A549 (cell line): ENCODE measurements around the gene GPR55. TPM values are rescaled to one million over a fixed set of nuclear protein-coding genes. Genes with fewer than 3 reads are reported as not detected.

Experiments used
- ATAC-seq, 2 experiments: fragments of 200-7000 bp in 1 of 2; fragments of >200 bp in 1 of 2; cut with Nextera tagmentation in 1 of 2; cut with Tn5 transposase in 1 of 2; 3 replicates each; pipeline versions ENCODE4 v1.8.0 to v1.9.1; 2018 to 2020; ENCODE audit warnings: mild to moderate bottlenecking in 1 of 2, moderate library complexity in 1 of 2
- CTCF ChIA-PET: fragments of 300-600 bp; sonication (Branson Sonifier 250); formaldehyde crosslinking; extraction: SDS; loops from one replicate; lab custom pipeline; 2021; ENCODE audit warnings: antibody characterized with exemption, inconsistent platforms; lab: Yijun Ruan, JAX
- POLR2A ChIA-PET: fragments of 350-600 bp; formaldehyde crosslinking; extraction: SDS; loops from one replicate; lab custom pipeline; 2021; ENCODE audit warnings: antibody characterized with exemption, inconsistent platforms; lab: Yijun Ruan, JAX
- DNase-seq, 2 experiments: peaks; one replicate each; pipeline versions ENCODE4 v3.0.0 to v3.0.0-alpha.2; 2011 to 2016; ENCODE audit warnings: low read depth in 1 of 2, low spot score in 1 of 2
- FAIRE-seq: peaks from 2 replicates; lab custom pipeline; 2011; peaks lifted over from hg19 to GRCh38; lab: Jason Lieb, UNC
- H3K27ac ChIP-seq, 2 experiments: fragments of >200 bp; sonication (Bioruptor Twin); formaldehyde crosslinking; 3 replicates each; pipeline ENCODE4 v1.5.1; 2016 to 2017
- H3K4me1 ChIP-seq: fragments of >200 bp; sonication (Bioruptor Twin); formaldehyde crosslinking; 3 replicates; pipeline ENCODE4 v1.6.1; 2016
- H3K4me2 ChIP-seq: fragments of >200 bp; sonication (Bioruptor Twin); formaldehyde crosslinking; 3 replicates; pipeline ENCODE4 v1.6.1; 2016
- H3K4me3 ChIP-seq: fragments of >200 bp; sonication (Bioruptor Twin); formaldehyde crosslinking; 3 replicates; pipeline ENCODE4 v1.5.1; 2016
- H3K9me3 ChIP-seq: fragments of >200 bp; sonication (Bioruptor Twin); formaldehyde crosslinking; 3 replicates; pipeline ENCODE4 v1.6.1; 2016
- BHLHE40 ChIP-seq: IDR thresholded peaks from 2 replicates; pipeline ENCODE4 v1.6.1; 2012; ENCODE audit warnings: low read depth, low read length, inconsistent platforms
- CBX2 ChIP-seq: fragments of 200-600 bp; sonication (generic); IDR thresholded peaks from 2 replicates; pipeline ENCODE4 v1.6.1; 2016; ENCODE audit warnings: low read depth, mild to moderate bottlenecking, borderline replicate concordance
- CBX8 ChIP-seq: fragments of 200-600 bp; sonication (generic); IDR thresholded peaks from 2 replicates; pipeline ENCODE4 v1.6.1; 2016
- CHD2 ChIP-seq: fragments of 150-350 bp; IDR thresholded peaks from 2 replicates; pipeline ENCODE4 v1.6.1; 2014; ENCODE audit warnings: low read length; ENCODE audit not compliant: partially characterized antibody
- FOSL2 ChIP-seq, 2 experiments: fragments of 450-650 bp in 1 of 2; fragments of >200 bp in 1 of 2; sonication (Bioruptor Twin) in 1 of 2; formaldehyde crosslinking; IDR thresholded peaks; 2 replicates each; pipeline versions ENCODE4 v1.5.0 to v1.6.1; 2016 to 2020; ENCODE audit warnings: mild to moderate bottlenecking in 1 of 2, moderate library complexity in 1 of 2
- FOXS1 ChIP-seq: fragments of 250-450 bp; sonication (Bioruptor Pico); IDR thresholded peaks from 2 replicates; pipeline ENCODE4 v1.5.0; 2020; ENCODE audit warnings: mild to moderate bottlenecking, moderate library complexity
- HOXB13 ChIP-seq: fragments of 250-450 bp; sonication (Bioruptor Pico); IDR thresholded peaks from 2 replicates; pipeline ENCODE4 v1.5.0; 2020; ENCODE audit warnings: low read depth, mild to moderate bottlenecking, moderate library complexity
- HOXB5 ChIP-seq: fragments of 250-450 bp; sonication (Bioruptor Pico); IDR thresholded peaks from 2 replicates; pipeline ENCODE4 v1.5.0; 2020; ENCODE audit warnings: mild to moderate bottlenecking, moderate library complexity
- KDM5A ChIP-seq: fragments of 200-600 bp; sonication (generic); IDR thresholded peaks from 2 replicates; pipeline ENCODE4 v1.6.1; 2016; ENCODE audit warnings: antibody characterized with exemption, mild to moderate bottlenecking
- MAFK ChIP-seq: fragments of 450-650 bp; IDR thresholded peaks from 2 replicates; pipeline ENCODE4 v1.6.1; 2014; ENCODE audit not compliant: partially characterized antibody
- NFE2L2 ChIP-seq: fragments of 150-350 bp; conservative IDR thresholded peaks from 2 replicates; pipeline ENCODE4 v1.6.1; 2014; ENCODE audit warnings: low read length
- RAD21 ChIP-seq, 2 experiments: fragments of >200 bp in 1 of 2; sonication (Bioruptor Twin) in 1 of 2; formaldehyde crosslinking in 1 of 2; IDR thresholded peaks in 1 of 2; conservative IDR thresholded peaks in 1 of 2; 2 replicates in 1 of 2; 3 replicates in 1 of 2; pipeline ENCODE4 v1.6.1; 2012 to 2018; ENCODE audit warnings: inconsistent platforms in 1 of 2
- RNF2 ChIP-seq: fragments of 200-600 bp; sonication (generic); IDR thresholded peaks from 2 replicates; pipeline ENCODE4 v1.6.1; 2016; ENCODE audit warnings: low read depth, mild to moderate bottlenecking, antibody characterized with exemption, moderate library complexity, borderline replicate concordance
- ZNF302 ChIP-seq: fragments of 250-450 bp; sonication (Bioruptor Pico); IDR thresholded peaks from 2 replicates; pipeline ENCODE4 v1.9.0; 2021; ENCODE audit warnings: inconsistent platforms, mild to moderate bottlenecking, moderate library complexity
- WGBS: methylation state at CpG from one replicate; pipeline ENCODE4 v1.1.6; 2017; ENCODE audit errors: missing lambda C conversion rate; 5-methylcytosine and 5-hydroxymethylcytosine counted together
- polyA plus RNA-seq, 4 experiments: library from polyadenylated mRNA; depleted of rRNA in 3 of 4; stranded (reverse); fragments of >200 nt; fragmentation: RNase III in 1 of 4; extraction: RNeasy Plus Mini Kit Qiagen cat#74134 plus additional on column Dnase treatment in 1 of 4; gene quantifications; 2 replicates in 3 of 4; 3 replicates in 1 of 4; pipeline ENCODE4 v1.2.3, GENCODE V29; 2011 to 2017
- TF ChIP-seq, protein P1 (sequence below): IDR thresholded peaks from 2 replicates; pipeline ENCODE4 v1.6.1; 2012; ENCODE audit warnings: low read depth, borderline replicate concordance
- TF ChIP-seq, protein P2 (sequence below): IDR thresholded peaks from 2 replicates; pipeline ENCODE4 v1.6.1; 2012

The GPR55 gene
- polyA plus RNA-seq, 2 of the 4 experiments (the other 2 are of a cell fraction): not detected

DNA sequence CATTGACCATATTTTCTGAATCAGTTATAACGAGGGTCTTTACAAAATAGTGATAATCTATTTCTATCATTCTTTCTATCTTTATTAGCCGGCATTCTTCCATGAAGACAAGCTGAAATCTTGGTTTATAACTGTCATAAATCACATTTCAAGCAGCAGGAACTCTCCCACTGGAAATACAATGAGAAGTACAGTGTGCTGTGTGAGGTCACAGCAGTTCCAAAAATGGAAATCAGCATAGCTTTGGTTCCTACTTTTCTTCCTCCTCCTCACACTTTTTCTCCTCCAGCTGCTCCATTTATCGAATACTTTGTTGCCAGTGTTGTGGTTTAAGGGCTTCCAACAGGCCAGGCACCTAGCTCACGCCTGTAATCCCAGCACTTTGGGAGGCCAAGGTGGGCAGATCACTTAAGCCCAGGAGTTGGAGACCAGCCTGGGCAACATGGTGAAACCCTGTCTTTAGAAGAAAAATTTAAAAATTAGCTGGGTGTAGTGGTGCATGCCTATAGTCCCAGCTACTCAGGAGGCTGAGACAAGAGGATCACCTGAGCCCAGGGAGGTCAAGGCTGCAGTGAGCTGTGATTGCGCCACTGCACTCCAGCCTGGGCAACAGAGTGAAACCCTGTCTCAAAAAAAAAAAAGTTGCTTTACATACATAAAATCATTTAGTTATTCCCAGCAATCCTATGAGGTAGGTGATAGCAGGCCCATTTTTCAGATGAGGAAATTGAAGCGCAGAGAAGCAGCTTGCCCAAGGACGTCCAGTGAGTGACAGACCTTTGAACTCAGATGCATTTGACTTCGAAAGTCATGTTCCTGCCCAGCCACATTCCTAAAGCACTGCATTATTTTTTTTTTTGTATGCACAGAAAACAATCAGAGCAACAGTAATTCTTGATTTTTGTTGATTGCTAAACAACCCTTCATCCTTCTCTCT is 34.0 kb upstream of the GPR55 start:
- 80% methylated on average over 8 of the region's 8 CpGs for WGBS
- H3K4me1 ChIP-seq: 0 out of 3 replicates have a peak, but pooled peaks cover 4% of the 10 kb centered on the region
- TF ChIP-seq MAFK (no peak), RNF2 (no peak), NFE2L2 (no peak)
- FAIRE-seq: no peak
- ChIA-PET CTCF (interaction anchor here (0.6 to 1.2 kb wide), 4 partner anchors 28 to 859 kb away, joined by 3 to 8 read pairs (median 4); no protein-coding TSS in a partner anchor), POLR2A (no interaction called here)
- H3K4me2 ChIP-seq: no peak overlapping the region
- no peaks in the 10 kb centered on the region for H3K9me3 ChIP-seq
- no peak for ATAC-seq
- H3K4me3 ChIP-seq: no peak overlapping the region
- H3K27ac ChIP-seq: no peak overlapping the region
- DNase-seq: no peak

DNA sequence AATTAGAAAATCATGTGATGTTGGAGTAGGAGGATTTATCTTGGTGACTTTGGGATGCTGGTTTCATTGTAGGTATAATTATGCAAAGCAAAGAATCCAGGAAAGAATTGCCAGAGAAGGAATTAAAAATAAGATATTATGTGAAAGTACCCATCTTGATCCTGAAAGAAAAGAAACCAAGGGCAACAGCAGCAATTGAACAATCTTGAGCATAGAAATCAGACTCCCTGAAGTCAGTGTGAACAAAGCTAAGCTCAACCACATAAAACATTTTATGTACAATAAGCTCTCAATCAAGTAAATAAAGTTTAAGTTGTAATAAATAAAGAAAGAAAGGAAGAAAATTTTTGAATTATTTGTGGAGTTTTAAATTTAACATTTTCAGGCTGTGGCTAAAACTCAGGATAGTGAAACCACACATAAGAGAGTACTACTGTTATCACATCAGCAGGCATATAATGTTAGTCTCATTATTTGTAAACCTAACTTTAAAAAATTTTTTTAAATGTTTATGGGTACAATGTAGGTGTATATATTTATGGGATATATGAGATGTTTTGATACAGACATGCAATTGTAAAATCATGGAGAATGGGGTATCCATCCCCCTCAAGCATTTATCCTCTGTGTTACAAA is 32.8 kb upstream of the GPR55 start:
- ChIA-PET POLR2A (no interaction called here), CTCF (no interaction called here)
- peak overlapping the region; percentile 13 to 58; a peak in 3 of 6 replicates for H3K27ac ChIP-seq
- 0 out of 3 replicates have a peak, but pooled peaks cover 4% of the 10 kb centered on the region for H3K4me1 ChIP-seq
- H3K4me2 ChIP-seq: peak overlapping the region; percentile 70
- no peaks in the 10 kb centered on the region for H3K9me3 ChIP-seq
- ATAC-seq (peak in 1 of 2 experiments; percentile 13; a peak in 2 of 6 replicates), FAIRE-seq (no peak), DNase-seq (no peak)
- no peak for TF ChIP-seq MAFK
- TF ChIP-seq RNF2: peak; percentile 91; the same call in 1 of the 2 replicates
- no peak for TF ChIP-seq KDM5A
- TF ChIP-seq ZNF302 (CRISPR knock-in tag): no peak
- TF ChIP-seq HOXB13 (CRISPR knock-in tag): no peak
- no peak for TF ChIP-seq HOXB5 (CRISPR knock-in tag)
- TF ChIP-seq FOXS1 (CRISPR knock-in tag): no peak
- TF ChIP-seq CBX8: peak; percentile 53; the same call in 1 of the 2 replicates
- TF ChIP-seq RAD21 (conservative IDR thresholded peaks at IDR 0.05 in 1 of 2, IDR thresholded peaks at IDR 0.05 in 1 of 2): no peak
- TF ChIP-seq, protein P1, sequence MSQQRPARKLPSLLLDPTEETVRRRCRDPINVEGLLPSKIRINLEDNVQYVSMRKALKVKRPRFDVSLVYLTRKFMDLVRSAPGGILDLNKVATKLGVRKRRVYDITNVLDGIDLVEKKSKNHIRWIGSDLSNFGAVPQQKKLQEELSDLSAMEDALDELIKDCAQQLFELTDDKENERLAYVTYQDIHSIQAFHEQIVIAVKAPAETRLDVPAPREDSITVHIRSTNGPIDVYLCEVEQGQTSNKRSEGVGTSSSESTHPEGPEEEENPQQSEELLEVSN: no peak
- TF ChIP-seq, protein P2, sequence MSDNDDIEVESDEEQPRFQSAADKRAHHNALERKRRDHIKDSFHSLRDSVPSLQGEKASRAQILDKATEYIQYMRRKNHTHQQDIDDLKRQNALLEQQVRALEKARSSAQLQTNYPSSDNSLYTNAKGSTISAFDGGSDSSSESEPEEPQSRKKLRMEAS: no peak
- peak overlapping the region; percentile 43 for H3K4me3 ChIP-seq

DNA sequence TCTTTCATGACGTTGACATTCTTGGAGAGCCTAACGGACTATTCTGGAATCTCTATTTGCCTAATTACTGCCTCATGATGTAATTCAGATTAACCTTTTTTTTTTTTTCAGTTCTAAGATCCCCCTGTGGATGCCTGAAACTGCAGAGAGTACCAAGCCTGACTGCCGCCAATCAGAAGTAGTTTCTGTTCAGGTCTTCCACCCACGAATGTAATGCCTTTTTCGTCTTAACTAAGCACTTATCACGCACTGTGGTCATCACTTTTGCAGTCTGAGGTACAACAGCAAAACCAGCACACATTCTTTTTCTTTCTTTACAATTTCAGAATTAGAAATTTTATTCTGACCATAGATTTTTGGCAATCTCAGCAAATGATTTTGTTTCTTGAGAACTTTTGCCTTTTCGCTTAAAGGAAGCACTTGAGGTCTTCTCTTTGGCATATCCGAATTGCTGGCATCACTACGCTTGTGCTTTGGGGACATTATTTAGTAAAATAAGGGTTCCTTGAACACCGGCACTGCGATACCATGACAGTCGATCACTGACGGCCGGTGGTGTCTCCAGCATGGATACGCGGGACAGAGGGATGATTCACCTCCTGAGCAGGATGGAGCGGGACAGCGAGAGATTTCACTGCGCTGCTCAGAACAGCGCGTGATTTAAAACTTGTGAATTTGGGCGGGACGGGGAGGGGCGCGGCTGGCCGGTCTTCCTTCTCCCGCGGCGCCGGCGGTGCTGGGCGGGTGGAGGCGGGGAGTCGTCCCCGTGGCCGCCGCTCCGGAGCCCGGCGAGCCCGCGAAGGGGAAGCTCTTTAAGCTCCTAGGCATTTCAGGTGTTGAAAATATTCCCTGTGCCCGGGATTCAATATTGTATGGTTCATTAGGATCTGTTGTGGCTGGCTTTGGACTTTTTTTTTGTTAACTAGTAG is 32.0 kb upstream of the GPR55 start:
- TF ChIP-seq, protein P2: 0 out of 2 replicates have a peak, but pooled peaks have one; percentile 50
- no peak for TF ChIP-seq ZNF302 (CRISPR knock-in tag)
- no peak for TF ChIP-seq CBX2
- TF ChIP-seq BHLHE40: no peak
- TF ChIP-seq, protein P1: peak; percentile 46; the same call in 1 of the 2 replicates
- TF ChIP-seq MAFK: peak; percentile 25
- TF ChIP-seq CHD2: peak; percentile 49
- TF ChIP-seq FOSL2 (IDR thresholded peaks at IDR 0.05): no peak
- peak; percentile 53 for TF ChIP-seq FOSL2 (CRISPR knock-in tag; IDR thresholded peaks at IDR 0.05)
- TF ChIP-seq, all 56 proteins: peak for 5
- ChIA-PET CTCF (no interaction called here), POLR2A (no interaction called here)
- Histone ChIP-seq H3K27ac (peak overlapping the region; percentile 13 to 58; a peak in 3 of 6 replicates), H3K4me3 (peak overlapping the region; percentile 43), H3K9me3 (no peaks in the 10 kb centered on the region), H3K4me2 (peak overlapping the region; percentile 70), H3K4me1 (0 out of 3 replicates have a peak, but pooled peaks cover 4% of the 10 kb centered on the region)
- FAIRE-seq (no peak), DNase-seq (peak; percentile 60 to 73), ATAC-seq (peak; percentile 92 to 96)
- 15% methylated on average over 34 of the region's 43 CpGs for WGBS
